Astrocyte (in vitro differentiated cells and primary cell): Measurements from ENCODE around the gene GPNMB. TPM values are rescaled to one million over a fixed set of nuclear protein-coding genes. Genes with fewer than 3 reads are reported as not detected.

ENCODE experiments used
- DNase-seq: peaks from one replicate; pipeline ENCODE4 v3.0.0-alpha.2; 2010; ENCODE audit warnings: low read depth
- FAIRE-seq: peaks from 2 replicates; lab custom pipeline; 2011; peaks lifted over from hg19 to GRCh38; lab: Jason Lieb, UNC
- H2AFZ ChIP-seq: 2 replicates; pipeline ENCODE4 v1.6.0; 2012; ENCODE audit warnings: low read depth, low read length, inconsistent platforms
- H3K27ac ChIP-seq: 2 replicates; pipeline ENCODE4 v1.5.1; 2011; ENCODE audit warnings: low read depth, low read length, inconsistent platforms
- H3K27me3 ChIP-seq: 2 replicates; pipeline ENCODE4 v1.6.0; 2011; ENCODE audit warnings: low read length, inconsistent platforms; ENCODE audit not compliant: insufficient read depth
- H3K36me3 ChIP-seq: 2 replicates; pipeline ENCODE4 v1.5.1; 2011; ENCODE audit warnings: low read length, inconsistent platforms; ENCODE audit not compliant: insufficient read depth
- H3K4me1 ChIP-seq: 2 replicates; pipeline ENCODE4 v1.5.1; 2011; ENCODE audit warnings: low read length, inconsistent platforms; ENCODE audit not compliant: insufficient read depth
- H3K4me2 ChIP-seq: 2 replicates; pipeline ENCODE4 v1.6.0; 2012; ENCODE audit warnings: low read length, inconsistent platforms
- H3K4me3 ChIP-seq: 2 replicates; pipeline ENCODE4 v1.5.1; 2011; ENCODE audit warnings: low read depth, mild to moderate bottlenecking, low read length, inconsistent platforms; ENCODE audit not compliant: insufficient read depth
- H3K79me2 ChIP-seq: 2 replicates; pipeline ENCODE4 v1.6.0; 2012; ENCODE audit warnings: mild to moderate bottlenecking, low read length, inconsistent platforms; ENCODE audit not compliant: insufficient read depth
- H3K9ac ChIP-seq: 2 replicates; pipeline ENCODE4 v1.6.0; 2012; ENCODE audit warnings: mild to moderate bottlenecking, low read length, inconsistent platforms
- H3K9me3 ChIP-seq: 2 replicates; pipeline ENCODE4 v1.5.1; 2012; ENCODE audit warnings: low read depth, mild to moderate bottlenecking, low read length, inconsistent platforms; ENCODE audit not compliant: insufficient read depth
- H4K20me1 ChIP-seq: 2 replicates; pipeline ENCODE4 v1.6.0; 2012; ENCODE audit warnings: low read length, inconsistent platforms; ENCODE audit not compliant: insufficient read depth
- H3K27ac Mint-ChIP-seq: one replicate; pipeline ENCODE4 v1.8.0; 2021; ENCODE audit warnings: mild to moderate bottlenecking, mixed read lengths; ENCODE audit not compliant: unreplicated experiment
- H3K27me3 Mint-ChIP-seq: one replicate; pipeline ENCODE4 v1.8.0; 2021; ENCODE audit warnings: low read depth, mixed read lengths; ENCODE audit not compliant: unreplicated experiment
- H3K36me3 Mint-ChIP-seq: one replicate; pipeline ENCODE4 v1.8.0; 2021; ENCODE audit warnings: low read depth, mixed read lengths; ENCODE audit not compliant: unreplicated experiment
- H3K4me1 Mint-ChIP-seq: one replicate; pipeline ENCODE4 v1.8.0; 2021; ENCODE audit warnings: low read depth, mixed read lengths; ENCODE audit not compliant: unreplicated experiment
- H3K4me3 Mint-ChIP-seq: one replicate; pipeline ENCODE4 v1.8.0; 2021; ENCODE audit warnings: mild to moderate bottlenecking, moderate library complexity, mixed read lengths; ENCODE audit not compliant: unreplicated experiment
- H3K9me3 Mint-ChIP-seq: one replicate; pipeline ENCODE4 v1.8.0; 2021; ENCODE audit warnings: mild to moderate bottlenecking, mixed read lengths; ENCODE audit not compliant: unreplicated experiment
- EZH2 ChIP-seq: IDR thresholded peaks from 2 replicates; pipeline ENCODE4 v1.6.1; 2012; ENCODE audit warnings: mild to moderate bottlenecking, low read length, inconsistent platforms; ENCODE audit not compliant: insufficient read depth
- total RNA-seq: library from RNA; stranded (reverse); gene quantifications from 2 replicates; pipeline ENCODE4 v1.2.1, GENCODE V29; 2021
- TF ChIP-seq, protein P1 (sequence below): IDR thresholded peaks from 2 replicates; pipeline ENCODE4 v1.5.1; 2011; ENCODE audit warnings: low read depth, mild to moderate bottlenecking, inconsistent platforms, low read length, moderate library complexity; ENCODE audit not compliant: insufficient read depth

Gene GPNMB
- total RNA-seq, 1 donor from 2014 or later = 0.91 TPM

- TF ChIP-seq EZH2 = no peak
- TF ChIP-seq, protein P1, sequence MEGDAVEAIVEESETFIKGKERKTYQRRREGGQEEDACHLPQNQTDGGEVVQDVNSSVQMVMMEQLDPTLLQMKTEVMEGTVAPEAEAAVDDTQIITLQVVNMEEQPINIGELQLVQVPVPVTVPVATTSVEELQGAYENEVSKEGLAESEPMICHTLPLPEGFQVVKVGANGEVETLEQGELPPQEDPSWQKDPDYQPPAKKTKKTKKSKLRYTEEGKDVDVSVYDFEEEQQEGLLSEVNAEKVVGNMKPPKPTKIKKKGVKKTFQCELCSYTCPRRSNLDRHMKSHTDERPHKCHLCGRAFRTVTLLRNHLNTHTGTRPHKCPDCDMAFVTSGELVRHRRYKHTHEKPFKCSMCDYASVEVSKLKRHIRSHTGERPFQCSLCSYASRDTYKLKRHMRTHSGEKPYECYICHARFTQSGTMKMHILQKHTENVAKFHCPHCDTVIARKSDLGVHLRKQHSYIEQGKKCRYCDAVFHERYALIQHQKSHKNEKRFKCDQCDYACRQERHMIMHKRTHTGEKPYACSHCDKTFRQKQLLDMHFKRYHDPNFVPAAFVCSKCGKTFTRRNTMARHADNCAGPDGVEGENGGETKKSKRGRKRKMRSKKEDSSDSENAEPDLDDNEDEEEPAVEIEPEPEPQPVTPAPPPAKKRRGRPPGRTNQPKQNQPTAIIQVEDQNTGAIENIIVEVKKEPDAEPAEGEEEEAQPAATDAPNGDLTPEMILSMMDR = no peak
- Mint-ChIP-seq H3K4me1 (no peaks in the 10 kb centered on the region), H3K36me3 (peaks cover 2% of the 10 kb centered on the region), H3K4me3 (no peak overlapping the region), H3K27ac (no peak overlapping the region), H3K9me3 (no peaks in the 10 kb centered on the region), H3K27me3 (peaks cover 21% of the 10 kb centered on the region)
- DNase-seq (no peak), FAIRE-seq (no peak)
- no peaks in the 10 kb centered on the region for H3K27me3 ChIP-seq
- H4K20me1 ChIP-seq = no peaks in the 10 kb centered on the region
- H3K4me2 ChIP-seq = no peak overlapping the region
- H3K9ac ChIP-seq = no peak overlapping the region
- no peaks in the 10 kb centered on the region for H3K79me2 ChIP-seq
- H3K4me3 ChIP-seq = no peak overlapping the region
- H3K27ac ChIP-seq = no peak overlapping the region
- no peaks in the 10 kb centered on the region for H3K36me3 ChIP-seq
- H3K4me1 ChIP-seq = no peaks in the 10 kb centered on the region
- H2AFZ ChIP-seq = no peak overlapping the region
- H3K9me3 ChIP-seq = peaks cover 2% of the 10 kb centered on the region
Measured at GRCh38 chr7:23207021-23207420, 39.6 kb upstream of the GPNMB start.

GRCh38 chr7:23207884-23208283 lies 38.7 kb upstream of the GPNMB start:
- peaks cover 2% of the 10 kb centered on the region for H3K36me3 Mint-ChIP-seq
- FAIRE-seq = no peak
- TF ChIP-seq EZH2 = no peak
- TF ChIP-seq, protein P1 = no peak

DNA sequence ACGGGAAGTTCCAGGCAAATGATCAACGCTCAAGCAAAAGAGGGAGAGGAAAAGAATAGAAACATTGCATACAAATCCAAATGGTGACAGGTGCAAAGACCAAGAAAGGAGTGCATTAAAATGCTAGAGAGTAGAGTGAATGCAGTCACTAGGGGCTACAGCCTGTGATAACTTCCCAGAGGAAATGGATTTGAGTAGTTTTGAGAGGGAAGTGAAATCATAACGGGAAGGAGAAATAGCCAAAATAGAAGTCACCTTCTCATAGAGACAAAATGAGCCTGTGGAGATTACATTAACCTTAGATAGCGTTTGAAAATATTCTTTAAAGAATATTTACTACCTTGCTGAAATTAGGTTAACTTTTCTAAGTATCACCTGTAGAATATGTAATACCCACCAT lies 38.3 kb upstream of the GPNMB start:
- no peak overlapping the region for H3K4me3 Mint-ChIP-seq
- no peak overlapping the region for H3K27ac ChIP-seq
- DNase-seq = no peak
- H3K27ac Mint-ChIP-seq = no peak overlapping the region
- H3K36me3 Mint-ChIP-seq = peaks cover 2% of the 10 kb centered on the region
- H3K4me1 Mint-ChIP-seq = no peaks in the 10 kb centered on the region
- H3K27me3 Mint-ChIP-seq = peaks cover 26% of the 10 kb centered on the region
- H3K9ac ChIP-seq = no peak overlapping the region
- H3K9me3 ChIP-seq = peaks cover 2% of the 10 kb centered on the region
- no peaks in the 10 kb centered on the region for H3K36me3 ChIP-seq
- H3K4me3 ChIP-seq = no peak overlapping the region
- H3K4me1 ChIP-seq = no peaks in the 10 kb centered on the region
- no peaks in the 10 kb centered on the region for H3K79me2 ChIP-seq
- no peaks in the 10 kb centered on the region for H3K27me3 ChIP-seq
- no peaks in the 10 kb centered on the region for H3K9me3 Mint-ChIP-seq
- no peak for FAIRE-seq
- H3K4me2 ChIP-seq = no peak overlapping the region
- no peak overlapping the region for H2AFZ ChIP-seq
- TF ChIP-seq, protein P1 = no peak
- no peak for TF ChIP-seq EZH2
- no peaks in the 10 kb centered on the region for H4K20me1 ChIP-seq

More at GRCh38 chr7:23207884-23208283, 38.7 kb upstream of the GPNMB start:
- Histone ChIP-seq H2AFZ (no peak overlapping the region), H3K36me3 (no peaks in the 10 kb centered on the region), H3K4me1 (no peaks in the 10 kb centered on the region), H3K4me3 (no peak overlapping the region), H3K79me2 (no peaks in the 10 kb centered on the region), H4K20me1 (no peaks in the 10 kb centered on the region), H3K4me2 (no peak overlapping the region), H3K9ac (no peak overlapping the region), H3K27me3 (no peaks in the 10 kb centered on the region), H3K27ac (no peak overlapping the region), H3K9me3 (peaks cover 2% of the 10 kb centered on the region)
- no peak overlapping the region for H3K4me3 Mint-ChIP-seq
- H3K27me3 Mint-ChIP-seq = peaks cover 26% of the 10 kb centered on the region
- no peaks in the 10 kb centered on the region for H3K9me3 Mint-ChIP-seq
- DNase-seq = no peak
- H3K27ac Mint-ChIP-seq = no peak overlapping the region
- H3K4me1 Mint-ChIP-seq = no peaks in the 10 kb centered on the region
